ENCODE measurements around the gene APBA2. TPM values are rescaled to one million over a fixed set of nuclear protein-coding genes. Genes with fewer than 3 reads are reported as not detected.

Gene APBA2
- total RNA-seq, 1 donor from 2014 or later, result 3.8 TPM

- intact Hi-C loops (cut with DNase I), result no loop called here
- no peaks in the 10 kb centered on the region for H3K36me3 ChIP-seq
- H3K27me3 ChIP-seq (ENCODE audit: low read depth), result no peaks in the 10 kb centered on the region
- DNase-seq (peak; percentile 43), ATAC-seq (no peak)
- H3K27ac ChIP-seq, result no peak overlapping the region
- no peak for TF ChIP-seq CTCF (IDR thresholded peaks at IDR 0.05)
- no peaks in the 10 kb centered on the region for H3K9me3 ChIP-seq
- no peaks in the 10 kb centered on the region for H3K4me1 ChIP-seq
- H3K4me3 ChIP-seq, result no peak overlapping the region
These were observed 246.2 kb downstream of the APBA2 start for GRCh38 chr15:29131840-29132420.

- no peak overlapping the region for H3K27ac ChIP-seq
- DNase-seq (peak; percentile 32), ATAC-seq (no peak)
- H3K27me3 ChIP-seq (ENCODE audit: low read depth), result no peaks in the 10 kb centered on the region
- H3K4me3 ChIP-seq, result no peak overlapping the region
- H3K9me3 ChIP-seq, result no peaks in the 10 kb centered on the region
- no peak for TF ChIP-seq CTCF (IDR thresholded peaks at IDR 0.05)
- H3K36me3 ChIP-seq, result no peaks in the 10 kb centered on the region
- no peaks in the 10 kb centered on the region for H3K4me1 ChIP-seq
- intact Hi-C loops (cut with DNase I), result no loop called here
These were observed 247.0 kb downstream of the APBA2 start for GRCh38 chr15:29132735-29133181.

GRCh38 chr15:29133321-29133720 lies 247.5 kb downstream of the APBA2 start:
- DNase-seq, result no peak
- H3K4me1 ChIP-seq, result no peaks in the 10 kb centered on the region

GRCh38 chr15:29133791-29134190 lies 248.0 kb downstream of the APBA2 start:
- Histone ChIP-seq H3K9me3 (no peaks in the 10 kb centered on the region), H3K4me1 (no peaks in the 10 kb centered on the region), H3K4me3 (no peak overlapping the region), H3K27ac (no peak overlapping the region), H3K36me3 (no peaks in the 10 kb centered on the region), H3K27me3 (ENCODE audit: low read depth) (peaks cover under 1% of the 10 kb centered on the region)
- intact Hi-C loops (cut with DNase I), result no loop called here
- ATAC-seq (no peak), DNase-seq (no peak)
- TF ChIP-seq CTCF (IDR thresholded peaks at IDR 0.05), result no peak

More at GRCh38 chr15:29133321-29133720, 247.5 kb downstream of the APBA2 start:
- TF ChIP-seq CTCF (IDR thresholded peaks at IDR 0.05), result no peak
- Histone ChIP-seq H3K9me3 (no peaks in the 10 kb centered on the region), H3K27me3 (ENCODE audit: low read depth) (no peaks in the 10 kb centered on the region), H3K27ac (no peak overlapping the region), H3K4me3 (no peak overlapping the region), H3K36me3 (no peaks in the 10 kb centered on the region)
- intact Hi-C loops (cut with DNase I), result no loop called here
- no peak for ATAC-seq

- Histone ChIP-seq H3K36me3 (no peaks in the 10 kb centered on the region), H3K27ac (no peak overlapping the region)
- intact Hi-C loops (cut with DNase I), result no loop called here
These were observed 248.5 kb downstream of the APBA2 start for GRCh38 chr15:29134239-29134638.

More at GRCh38 chr15:29134239-29134638, 248.5 kb downstream of the APBA2 start:
- no peak for TF ChIP-seq CTCF (IDR thresholded peaks at IDR 0.05)
- peaks cover 5% of the 10 kb centered on the region for H3K27me3 ChIP-seq (ENCODE audit: low read depth)
- ATAC-seq (no peak), DNase-seq (no peak)
- H3K4me1 ChIP-seq, result no peaks in the 10 kb centered on the region
- H3K4me3 ChIP-seq, result no peak overlapping the region
- H3K9me3 ChIP-seq, result no peaks in the 10 kb centered on the region

Measured in lower lobe of right lung (tissue), 2 donors.